Calu3 (cell line): ENCODE data around the gene ZNF714. TPM values are rescaled to one million over a fixed set of nuclear protein-coding genes. Genes with fewer than 3 reads are reported as not detected.

Source experiments
- BruUV-seq: library from RNA; stranded (reverse); fragments of 400-500 nt; replicated peaks from 2 replicates; lab custom pipeline; 2021; lab: Mats Ljungman, UMichigan
- CTCF ChIA-PET: fragments of 300-600 bp; sonication (Branson Sonifier 250); formaldehyde crosslinking; loops from one replicate; lab custom pipeline; 2022; ENCODE audit warnings: antibody characterized with exemption; lab: Charles Lee
- DNase-seq: peaks from one replicate; pipeline ENCODE4 v3.0.0; 2022
- H3K27ac Mint-ChIP-seq: one replicate; pipeline ENCODE4 v1.8.0; 2022; ENCODE audit warnings: mixed read lengths; ENCODE audit not compliant: unreplicated experiment
- H3K27me3 Mint-ChIP-seq: one replicate; pipeline ENCODE4 v1.8.0; 2022; ENCODE audit warnings: mixed read lengths; ENCODE audit not compliant: unreplicated experiment
- H3K36me3 Mint-ChIP-seq: one replicate; pipeline ENCODE4 v1.8.0; 2022; ENCODE audit warnings: mild to moderate bottlenecking, moderate library complexity, mixed read lengths; ENCODE audit not compliant: insufficient read depth, unreplicated experiment
- H3K4me1 Mint-ChIP-seq: one replicate; pipeline ENCODE4 v1.8.0; 2022; ENCODE audit warnings: mild to moderate bottlenecking, low read depth, mixed read lengths; ENCODE audit not compliant: unreplicated experiment
- H3K4me3 Mint-ChIP-seq: one replicate; pipeline ENCODE4 v1.8.0; 2022; ENCODE audit warnings: mild to moderate bottlenecking, low read depth, moderate library complexity, mixed read lengths; ENCODE audit not compliant: unreplicated experiment
- H3K9me3 Mint-ChIP-seq: one replicate; pipeline ENCODE4 v1.8.0; 2022; ENCODE audit warnings: low read depth, mixed read lengths; ENCODE audit not compliant: unreplicated experiment
- intact Hi-C: fragments of 100-400 bp; cut with micrococcal nuclease; formaldehyde crosslinking; loops from one replicate; pipeline ENCODE4 v1.10.0; 2022; ENCODE audit not compliant: unreplicated experiment
- total RNA-seq: library from RNA; stranded (reverse); gene quantifications from 2 replicates; pipeline ENCODE4 v1.2.3, GENCODE V29; 2022
- TF ChIP-seq, protein P1 (sequence below): fragments of 200-600 bp; IDR thresholded peaks from one replicate; pipeline ENCODE4 v1.8.0; 2022; ENCODE audit warnings: antibody characterized with exemption; ENCODE audit not compliant: unreplicated experiment

The ZNF714 gene
- total RNA-seq, 1 experiment from 2014 or later: 7.9 TPM

DNA sequence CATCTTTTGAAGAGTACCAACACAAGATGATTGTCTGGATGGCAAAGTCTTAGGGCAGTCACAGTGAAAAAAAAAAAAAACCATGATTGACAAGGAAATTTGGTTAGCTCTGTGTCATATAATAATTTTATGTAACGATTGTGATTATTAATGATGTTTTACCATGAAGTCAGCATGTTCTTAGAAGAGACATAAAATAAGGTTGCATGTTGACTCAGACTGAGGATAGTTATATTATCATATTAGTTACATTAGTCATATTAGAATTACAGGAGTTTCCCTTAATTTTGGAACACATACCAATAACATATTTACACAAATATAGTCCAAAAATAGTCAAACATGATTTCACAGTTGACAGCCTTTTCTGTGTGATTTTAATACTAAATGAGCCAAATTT, 65.5 kb downstream of the ZNF714 start:
- CTCF ChIA-PET: no interaction called here
- BruUV-seq: no TSS peak
- Mint-ChIP-seq H3K4me1 (no peaks in the 10 kb centered on the region), H3K4me3 (no peak overlapping the region), H3K27me3 (no peaks in the 10 kb centered on the region), H3K27ac (no peak overlapping the region), H3K36me3 (peaks cover 27% of the 10 kb centered on the region), H3K9me3 (no peaks in the 10 kb centered on the region)
- intact Hi-C loops: no loop called here
- TF ChIP-seq, protein P1, sequence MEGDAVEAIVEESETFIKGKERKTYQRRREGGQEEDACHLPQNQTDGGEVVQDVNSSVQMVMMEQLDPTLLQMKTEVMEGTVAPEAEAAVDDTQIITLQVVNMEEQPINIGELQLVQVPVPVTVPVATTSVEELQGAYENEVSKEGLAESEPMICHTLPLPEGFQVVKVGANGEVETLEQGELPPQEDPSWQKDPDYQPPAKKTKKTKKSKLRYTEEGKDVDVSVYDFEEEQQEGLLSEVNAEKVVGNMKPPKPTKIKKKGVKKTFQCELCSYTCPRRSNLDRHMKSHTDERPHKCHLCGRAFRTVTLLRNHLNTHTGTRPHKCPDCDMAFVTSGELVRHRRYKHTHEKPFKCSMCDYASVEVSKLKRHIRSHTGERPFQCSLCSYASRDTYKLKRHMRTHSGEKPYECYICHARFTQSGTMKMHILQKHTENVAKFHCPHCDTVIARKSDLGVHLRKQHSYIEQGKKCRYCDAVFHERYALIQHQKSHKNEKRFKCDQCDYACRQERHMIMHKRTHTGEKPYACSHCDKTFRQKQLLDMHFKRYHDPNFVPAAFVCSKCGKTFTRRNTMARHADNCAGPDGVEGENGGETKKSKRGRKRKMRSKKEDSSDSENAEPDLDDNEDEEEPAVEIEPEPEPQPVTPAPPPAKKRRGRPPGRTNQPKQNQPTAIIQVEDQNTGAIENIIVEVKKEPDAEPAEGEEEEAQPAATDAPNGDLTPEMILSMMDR: no peak
- DNase-seq: no peak

DNA sequence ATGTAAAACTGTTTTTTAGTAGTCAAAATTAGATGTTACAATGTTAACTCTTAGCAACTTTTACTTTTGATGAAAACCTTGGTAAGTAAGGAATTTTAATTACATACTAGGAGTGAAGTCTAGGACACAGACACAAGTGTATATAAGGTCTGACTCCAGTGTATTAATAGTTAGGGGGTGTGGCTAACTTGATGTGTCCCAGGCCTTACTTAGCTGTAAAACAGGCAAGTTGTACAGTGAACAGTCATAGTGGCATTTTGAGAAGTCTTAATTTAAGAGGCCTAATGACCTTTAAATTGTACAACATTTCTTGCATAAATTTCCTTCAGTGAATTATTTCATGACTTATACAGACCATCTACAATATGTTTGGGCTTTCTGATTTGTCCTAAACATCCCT, 66.7 kb downstream of the ZNF714 start:
- no peaks in the 10 kb centered on the region for H3K9me3 Mint-ChIP-seq
- intact Hi-C loops: no loop called here
- DNase-seq: no peak
- no peaks in the 10 kb centered on the region for H3K4me1 Mint-ChIP-seq
- H3K27ac Mint-ChIP-seq: no peak overlapping the region
- CTCF ChIA-PET: no interaction called here
- no peak overlapping the region for H3K4me3 Mint-ChIP-seq
- no TSS peak for BruUV-seq
- H3K27me3 Mint-ChIP-seq: no peaks in the 10 kb centered on the region
- H3K36me3 Mint-ChIP-seq: peaks cover 17% of the 10 kb centered on the region
- TF ChIP-seq, protein P1: no peak

DNA sequence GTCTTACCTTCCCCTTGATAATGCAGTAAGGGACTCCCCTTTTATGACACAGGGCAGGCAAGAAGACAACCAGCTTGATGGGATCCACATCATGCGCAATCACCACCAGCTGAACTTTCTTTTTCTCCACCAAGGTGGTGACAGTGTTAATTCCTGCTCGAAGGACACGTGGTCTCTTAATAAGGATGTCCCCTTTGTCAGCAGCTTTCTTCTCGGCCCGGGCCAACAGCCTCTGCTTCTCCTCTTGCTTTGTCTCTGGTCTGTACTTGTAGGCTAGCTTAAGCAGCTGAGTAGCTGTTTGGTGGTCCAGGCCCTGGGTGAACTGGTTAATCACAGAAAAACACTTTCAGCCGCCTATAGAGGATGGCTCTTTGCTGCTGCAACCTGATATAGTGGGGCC, 67.9 kb downstream of the ZNF714 start:
- Mint-ChIP-seq H3K4me3 (no peak overlapping the region), H3K27me3 (no peaks in the 10 kb centered on the region), H3K4me1 (no peaks in the 10 kb centered on the region), H3K36me3 (peaks cover 16% of the 10 kb centered on the region), H3K9me3 (no peaks in the 10 kb centered on the region), H3K27ac (no peak overlapping the region)
- no peak for DNase-seq
- intact Hi-C loops: no loop called here
- no TSS peak for BruUV-seq
- CTCF ChIA-PET: no interaction called here
- TF ChIP-seq, protein P1: no peak

DNA sequence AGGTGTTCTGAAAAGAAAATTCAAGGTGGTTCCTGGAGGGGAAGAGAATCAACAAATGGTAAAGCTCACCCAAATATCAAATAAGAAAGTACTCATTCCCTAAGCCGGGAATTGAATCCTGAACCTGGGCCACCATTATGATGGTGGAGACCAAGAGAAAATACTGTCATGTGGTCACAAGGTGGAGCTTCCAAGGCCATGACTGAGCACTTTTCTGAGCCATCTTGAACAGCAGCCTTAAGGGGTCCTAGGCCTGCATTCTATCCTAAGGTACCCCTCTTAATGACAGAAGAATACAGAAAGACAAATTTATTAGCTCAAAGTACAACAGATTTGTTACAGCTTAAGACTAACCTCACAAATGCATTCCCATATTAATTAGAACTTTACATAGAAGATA, 69.5 kb downstream of the ZNF714 start:
- H3K36me3 Mint-ChIP-seq: peaks cover 5% of the 10 kb centered on the region

More for the DNA sequence above, 69.5 kb downstream of the ZNF714 start:
- Mint-ChIP-seq H3K27ac (no peak overlapping the region), H3K4me1 (no peaks in the 10 kb centered on the region), H3K9me3 (no peaks in the 10 kb centered on the region), H3K27me3 (no peaks in the 10 kb centered on the region), H3K4me3 (no peak overlapping the region)
- DNase-seq: no peak
- CTCF ChIA-PET: no interaction called here
- no TSS peak for BruUV-seq
- intact Hi-C loops: no loop called here
- TF ChIP-seq, protein P1: no peak
